Stimulated activated CD8-positive, alpha-beta memory T cell treated with anti-CD3 and anti-CD28 coated beads, Interleukin-4, amount 100 ng/mL, for 4 hours (primary cell): Measurements from ENCODE around the gene SYNGR1.
"Not testable (repeated sequence)": the region's sequence is repeated elsewhere in the genome, so short reads cannot be mapped to it uniquely, and the experiment has no call there.

Experiments used
- DNase-seq, 2 donors: peaks; one replicate each; pipeline ENCODE4 v3.0.0-alpha.2; 2020; ENCODE audit warnings: low read depth in 2 of 2, low spot score in 1 of 2

The SYNGR1 gene

DNA sequence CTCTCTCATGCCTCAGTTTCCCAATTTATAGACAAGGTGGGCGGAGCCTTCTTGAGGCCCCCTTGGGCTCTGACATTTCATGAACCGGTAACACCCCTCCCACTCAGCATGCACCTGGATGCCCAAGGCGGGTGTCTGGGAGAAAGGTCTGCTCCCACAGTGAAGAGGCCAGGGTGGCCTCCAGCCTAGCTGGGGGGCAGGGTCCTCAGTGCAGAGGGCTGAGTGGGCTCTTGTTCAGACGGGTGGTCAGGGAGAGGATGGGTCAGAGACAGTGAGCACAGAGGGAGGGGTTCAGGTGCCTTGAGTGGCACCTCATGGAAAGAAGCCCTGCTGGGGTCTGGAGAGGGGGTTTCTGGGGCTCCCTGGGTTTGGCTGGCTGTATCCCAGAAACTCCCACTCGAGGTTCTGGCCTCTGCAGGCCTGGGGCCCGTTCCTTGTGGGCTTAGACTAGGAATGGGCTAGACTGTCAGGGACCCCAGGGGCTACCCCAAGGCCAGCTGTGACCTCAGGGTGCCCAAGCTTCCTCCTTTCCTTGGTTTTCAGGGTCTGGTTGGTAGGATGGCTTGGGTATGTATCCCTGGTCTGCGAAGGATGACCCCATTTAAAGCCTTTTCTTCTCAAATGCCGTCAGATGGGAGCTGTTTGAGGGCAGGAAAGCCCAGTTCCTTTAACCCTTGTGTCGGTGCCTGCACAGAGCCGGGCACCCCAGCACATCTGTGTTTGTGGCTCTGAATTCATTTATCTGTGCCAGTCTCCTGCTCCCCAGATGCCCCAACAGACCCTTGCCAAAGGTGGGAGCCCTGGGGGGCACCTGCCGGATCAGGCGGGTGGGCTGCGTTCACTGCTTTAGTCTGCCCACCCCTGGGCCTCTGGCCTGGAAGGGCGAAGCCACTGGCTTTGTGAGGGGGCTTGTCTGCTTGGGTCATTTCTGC lies 1.2 kb downstream of the SYNGR1 start:
- DNase-seq, result no peak

DNA sequence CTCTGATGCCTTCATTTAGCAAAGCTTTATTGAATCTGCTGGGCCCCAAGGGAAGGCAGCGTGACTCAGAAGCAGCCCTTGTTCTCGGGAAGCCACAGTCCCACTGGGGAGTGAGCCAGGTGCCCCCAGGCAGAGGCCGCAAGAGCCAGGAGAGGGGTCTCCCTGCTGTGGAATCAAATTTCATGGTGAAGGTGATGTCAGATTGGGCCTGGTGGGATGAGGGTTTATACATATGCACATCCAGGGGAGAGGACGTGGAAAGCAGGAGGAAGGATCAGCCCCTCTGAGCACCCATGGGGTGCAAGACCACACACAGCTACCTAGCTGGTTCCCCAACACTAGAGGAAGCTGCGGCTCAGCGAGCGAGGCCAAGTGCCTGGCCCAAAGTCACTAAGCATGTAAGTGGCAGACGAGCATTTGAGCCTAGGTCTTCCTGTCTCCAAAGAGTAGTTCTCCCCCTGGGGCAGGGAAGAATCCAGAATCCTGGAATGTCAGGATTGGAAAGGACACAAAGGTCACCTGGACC lies 2.0 kb downstream of the SYNGR1 start:
- DNase-seq, result no peak

DNA sequence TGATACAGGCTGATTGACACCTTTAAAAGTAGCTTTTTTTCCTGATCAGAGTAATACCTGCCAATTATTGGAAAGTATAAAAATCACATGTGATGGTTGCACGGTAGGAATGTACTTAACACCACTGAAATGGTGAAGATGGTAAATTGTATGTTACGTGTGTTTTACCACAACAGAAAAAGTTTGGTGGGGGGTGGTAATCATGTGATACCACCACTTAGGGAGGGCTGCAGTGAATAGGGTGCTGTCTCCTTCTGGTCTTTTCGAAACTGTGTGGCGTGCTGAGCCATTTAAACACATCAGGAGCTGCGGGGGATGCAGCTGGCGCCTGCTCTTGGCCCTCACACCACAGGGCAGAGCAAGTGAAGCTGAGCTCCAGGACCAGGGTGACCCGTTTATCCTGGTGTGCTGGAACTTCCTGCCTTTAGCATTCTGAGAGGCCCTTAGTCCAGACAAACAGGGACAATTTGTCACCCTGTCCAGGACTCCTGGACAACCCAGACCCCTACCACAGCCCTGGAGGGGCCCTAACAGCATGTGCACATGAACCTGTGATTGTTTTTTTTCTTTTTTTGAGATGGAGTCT lies 2.6 kb downstream of the SYNGR1 start:
- DNase-seq, result no peak

DNA sequence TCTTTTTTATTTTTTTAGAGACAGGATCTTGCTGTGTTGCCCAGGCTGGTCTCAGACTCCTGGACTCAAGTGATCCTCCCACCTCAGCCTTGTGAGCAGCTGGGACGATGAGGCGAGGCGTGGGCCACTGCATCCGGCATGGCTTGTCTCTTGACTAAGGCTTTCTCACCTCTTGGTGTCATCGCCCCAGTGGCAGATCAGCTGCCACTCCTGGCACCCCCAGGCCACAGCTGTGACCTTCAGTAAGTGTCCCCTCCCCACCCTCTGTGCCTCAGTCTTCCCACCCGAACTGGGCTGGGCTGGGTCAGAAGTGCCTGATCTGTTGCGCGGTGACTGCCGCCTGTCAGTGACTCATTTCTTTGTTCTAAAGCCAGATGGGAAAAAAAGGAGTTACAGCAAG lies 3.6 kb downstream of the SYNGR1 start:
- DNase-seq, result no peak

DNA sequence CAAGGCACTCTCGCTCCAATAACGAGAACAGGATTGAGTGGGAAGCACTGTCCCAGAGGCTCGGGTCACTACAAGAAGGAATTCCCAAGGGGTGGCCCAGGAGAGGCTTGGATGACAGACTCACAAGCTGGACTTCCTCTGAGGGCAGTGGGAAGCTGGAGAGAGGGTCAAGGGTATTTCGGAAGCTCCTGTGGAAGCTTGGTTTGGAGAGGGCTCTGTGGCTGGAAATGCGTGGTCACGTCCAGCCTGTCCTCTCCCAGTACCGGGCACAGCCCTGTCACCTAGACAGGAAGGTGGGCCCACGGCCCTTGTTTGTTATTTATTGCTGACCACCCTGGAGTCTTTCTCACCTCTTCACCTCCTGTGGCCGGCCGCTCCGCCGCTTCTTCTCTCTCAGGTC lies 5.3 kb downstream of the SYNGR1 start:
- no peak for DNase-seq

DNA sequence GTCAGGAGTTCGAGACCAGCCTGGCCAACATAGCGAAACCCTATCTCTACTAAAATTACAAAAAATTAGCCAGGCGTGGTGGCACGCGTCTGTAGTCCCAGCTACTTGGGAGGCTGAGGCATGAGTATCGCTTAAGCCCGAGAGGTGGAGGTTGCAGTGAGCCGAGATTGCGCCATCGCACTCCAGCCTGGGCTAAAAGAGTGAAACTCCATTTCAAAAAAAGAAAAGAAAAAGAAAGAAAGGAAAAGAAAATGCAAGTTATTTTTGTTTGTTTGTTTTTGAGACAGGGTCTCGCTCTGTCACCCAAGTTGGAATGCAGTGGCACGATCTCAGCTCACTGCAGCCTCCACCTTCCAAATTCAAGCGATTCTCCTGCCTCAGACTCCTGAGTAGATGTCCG lies 6.0 kb downstream of the SYNGR1 start:
- DNase-seq, result not testable (repeated sequence)

DNA sequence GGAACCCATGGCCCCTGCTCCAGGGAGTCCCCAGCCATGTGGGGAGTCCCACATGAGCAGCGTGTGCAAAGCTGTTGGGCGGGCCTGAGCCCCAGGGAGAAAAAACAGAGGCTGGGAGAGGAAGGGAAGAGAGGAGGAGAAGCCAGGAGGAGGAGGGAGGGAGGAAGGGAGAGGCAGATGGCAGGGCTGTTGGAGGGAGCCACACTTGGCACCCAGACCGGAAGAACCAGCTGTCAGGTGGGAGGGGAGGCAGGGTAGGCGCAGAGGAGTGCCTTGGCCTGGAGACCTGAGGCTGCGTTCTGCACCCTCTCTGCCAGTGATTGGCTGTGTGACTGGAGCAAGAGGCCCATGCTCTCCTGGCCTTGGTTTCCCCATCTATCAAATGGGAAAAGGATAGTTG lies 6.7 kb downstream of the SYNGR1 start:
- DNase-seq, result no peak

DNA sequence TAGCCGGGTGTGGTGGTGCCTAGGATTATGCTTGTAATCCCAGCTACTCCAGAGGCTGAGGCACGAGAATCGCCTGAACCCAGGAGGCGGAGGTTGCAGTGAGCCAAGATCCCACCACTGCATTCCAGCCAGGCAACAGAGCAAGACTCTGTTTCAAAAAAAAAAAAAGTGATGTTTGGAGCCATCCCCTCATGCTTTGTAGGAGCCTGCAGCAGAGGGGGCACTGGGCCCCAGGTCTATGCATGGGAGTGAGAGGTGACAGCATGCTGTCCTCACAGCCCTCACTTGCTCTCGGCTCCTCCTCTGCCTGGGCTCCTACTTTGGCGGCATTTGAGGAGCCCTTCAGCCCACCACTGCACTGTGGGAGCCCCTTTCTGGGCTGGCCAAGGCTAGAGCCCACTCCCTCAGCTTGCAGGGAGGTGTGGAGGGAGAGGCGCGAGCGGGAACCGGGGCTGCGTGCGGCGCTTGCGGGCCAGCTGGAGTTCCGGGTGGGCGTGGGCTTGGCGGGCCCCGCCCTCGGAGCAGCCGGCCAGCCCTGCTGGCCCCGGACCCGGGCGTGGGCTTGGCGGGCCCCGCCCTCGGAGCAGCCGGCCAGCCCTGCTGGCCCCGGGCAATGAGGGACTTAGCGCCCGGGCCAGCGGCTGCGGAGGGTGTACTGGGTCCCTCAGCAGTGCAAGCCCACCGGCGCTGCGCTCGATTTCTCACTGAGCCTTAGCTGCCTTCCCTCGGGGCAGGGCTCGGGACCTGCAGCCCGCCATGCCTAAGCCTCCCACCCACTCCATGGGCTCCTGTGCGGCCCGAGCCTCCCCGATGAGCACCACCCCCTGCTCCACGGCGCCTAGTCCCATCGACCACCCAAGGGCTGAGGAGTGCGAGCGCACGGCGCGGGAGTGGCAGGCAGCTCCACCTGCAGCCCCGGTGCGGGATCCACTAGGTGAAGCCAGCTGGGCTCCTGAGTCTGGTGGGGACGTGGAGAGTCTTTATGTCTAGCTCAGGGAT lies 7.6 kb downstream of the SYNGR1 start:
- DNase-seq, result not testable (repeated sequence)

DNA sequence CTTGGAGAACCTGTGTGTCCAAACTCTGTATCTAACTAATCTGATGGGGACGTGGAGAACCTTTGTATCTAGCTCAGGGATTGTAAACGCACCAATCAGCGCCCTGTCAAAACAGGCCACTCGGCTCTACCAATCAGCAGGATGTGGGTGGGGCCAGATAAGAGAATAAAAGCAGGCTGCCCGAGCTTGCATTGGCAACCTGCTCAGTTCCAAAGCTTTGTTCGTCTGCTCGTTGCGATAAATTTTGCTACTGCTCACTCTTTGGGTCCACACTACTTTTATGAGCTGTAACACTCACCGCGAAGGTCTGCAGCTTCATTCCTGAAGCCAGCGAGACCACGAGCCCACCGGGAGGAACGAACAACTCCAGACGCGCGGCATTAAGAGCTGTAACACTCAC lies 8.4 kb downstream of the SYNGR1 start:
- DNase-seq, result not testable (repeated sequence)

DNA sequence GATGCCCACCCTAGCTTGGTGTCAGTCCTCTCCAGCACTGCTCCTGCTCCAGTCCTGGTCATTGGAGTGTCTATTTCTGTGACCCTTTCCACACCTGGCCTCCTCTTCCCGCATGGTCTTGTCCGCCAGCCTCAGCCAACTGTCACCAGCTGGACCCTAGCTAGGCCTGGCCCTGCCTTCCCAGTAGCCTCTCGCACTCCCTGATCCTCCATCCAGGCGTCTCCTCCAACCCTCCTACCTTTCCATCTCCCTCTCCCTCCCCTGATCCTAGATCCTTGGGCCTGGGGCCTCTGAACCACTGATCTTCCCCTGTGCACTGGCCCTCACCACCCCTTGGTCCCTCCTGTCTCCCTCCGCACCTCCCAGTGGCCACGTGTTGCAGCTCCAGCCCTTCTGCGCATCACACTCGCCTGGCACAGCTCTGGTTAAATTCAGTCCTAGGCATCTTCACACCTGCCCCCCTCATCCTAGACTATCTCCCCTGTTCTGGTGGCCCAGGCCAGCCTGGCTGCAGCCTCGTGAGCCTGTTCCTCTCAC lies 9.9 kb downstream of the SYNGR1 start:
- DNase-seq, result no peak

DNA sequence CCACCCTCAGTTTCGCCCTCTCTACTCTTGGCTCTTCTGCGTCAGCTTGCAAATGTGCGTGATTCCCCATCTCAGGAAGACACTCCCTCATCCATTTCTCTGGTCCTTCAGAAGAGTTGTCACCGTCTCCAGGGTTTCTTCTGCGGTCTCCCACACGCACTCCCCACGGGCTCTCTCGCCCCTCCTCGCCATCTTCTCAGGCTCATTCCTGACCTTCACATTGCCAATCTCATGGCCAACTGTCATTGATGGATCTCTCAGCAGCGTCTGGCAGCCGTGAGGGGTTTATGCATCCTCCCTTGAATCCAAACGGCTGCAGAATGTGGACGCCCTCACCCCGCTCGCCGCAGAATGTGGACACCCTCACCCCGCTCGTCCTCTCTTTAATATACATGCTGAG lies 10.5 kb downstream of the SYNGR1 start:
- DNase-seq, result no peak

DNA sequence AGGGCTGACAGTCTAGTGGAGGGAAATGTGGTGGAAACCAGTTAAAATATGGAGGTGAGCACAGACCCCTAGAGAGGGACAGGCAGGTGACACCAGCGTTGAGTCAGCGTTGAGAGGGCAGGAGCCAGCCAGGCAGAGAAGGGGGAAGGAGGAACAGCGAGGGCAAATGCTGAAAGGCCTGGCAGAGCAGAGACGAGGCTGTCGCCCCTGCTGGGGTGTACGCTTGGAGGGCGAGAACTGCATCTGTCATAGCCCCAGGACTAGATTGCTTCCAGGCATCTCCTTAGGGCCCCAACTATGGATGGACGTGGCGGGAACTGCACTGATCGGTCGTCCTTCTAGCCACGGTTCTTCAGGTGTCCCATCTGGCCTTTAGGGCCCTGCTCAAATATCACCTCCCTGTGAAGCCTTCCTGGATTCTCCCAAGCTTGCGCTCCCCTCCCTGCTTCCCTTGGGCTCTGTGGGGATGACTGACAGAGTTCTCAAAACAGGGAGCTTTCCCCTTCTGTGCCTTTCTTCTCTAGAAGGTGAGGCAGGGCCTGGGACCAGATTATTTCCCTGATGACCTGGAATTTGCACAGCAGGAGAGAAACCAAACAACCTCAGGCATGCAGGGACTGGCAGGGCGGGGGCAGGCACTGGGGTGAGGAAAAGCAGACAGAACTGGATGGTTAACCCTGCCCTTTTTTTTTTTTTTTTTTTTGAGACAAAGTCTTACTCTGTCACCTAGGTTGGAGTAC lies 11.1 kb downstream of the SYNGR1 start:
- no peak for DNase-seq

DNA sequence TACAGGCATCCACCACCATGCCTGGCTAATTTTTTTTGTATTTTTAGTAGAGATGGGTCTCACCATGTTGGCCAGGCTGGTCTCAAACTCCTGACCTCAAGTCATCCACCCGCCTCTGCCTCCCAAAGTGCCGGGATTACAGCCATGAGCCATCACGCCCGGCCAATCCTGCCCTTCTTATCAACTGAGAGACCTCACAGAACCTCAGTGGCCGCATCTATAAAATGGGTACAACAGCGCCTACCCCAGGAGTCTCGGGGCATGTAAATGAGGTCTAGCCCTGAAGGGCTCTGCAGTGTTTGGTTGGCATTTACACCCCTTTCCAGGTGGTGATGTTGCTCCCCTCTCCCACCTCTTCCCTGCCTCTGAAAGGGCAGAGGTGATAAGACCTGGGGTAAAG lies 11.7 kb downstream of the SYNGR1 start:
- DNase-seq, result no peak

DNA sequence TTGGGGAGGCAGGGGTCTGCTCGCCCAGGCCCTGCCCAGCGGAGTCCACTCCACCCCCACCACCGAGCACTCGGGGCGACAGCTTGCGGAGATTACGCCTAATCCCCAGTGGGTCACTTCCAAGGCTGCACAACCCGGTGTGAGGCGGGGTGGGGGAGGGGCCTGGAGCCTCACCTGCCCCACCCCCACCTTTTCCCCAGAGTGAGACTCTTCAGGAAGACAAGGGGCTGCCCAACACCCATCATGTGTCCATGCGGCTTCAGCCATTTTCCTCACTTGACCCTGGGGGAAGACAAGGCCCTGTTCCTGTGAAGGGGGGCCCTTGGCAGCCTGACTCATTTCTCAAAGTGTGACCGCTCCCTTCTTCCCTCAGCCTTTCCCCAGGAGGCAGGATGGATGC lies 12.5 kb downstream of the SYNGR1 start:
- no peak for DNase-seq

DNA sequence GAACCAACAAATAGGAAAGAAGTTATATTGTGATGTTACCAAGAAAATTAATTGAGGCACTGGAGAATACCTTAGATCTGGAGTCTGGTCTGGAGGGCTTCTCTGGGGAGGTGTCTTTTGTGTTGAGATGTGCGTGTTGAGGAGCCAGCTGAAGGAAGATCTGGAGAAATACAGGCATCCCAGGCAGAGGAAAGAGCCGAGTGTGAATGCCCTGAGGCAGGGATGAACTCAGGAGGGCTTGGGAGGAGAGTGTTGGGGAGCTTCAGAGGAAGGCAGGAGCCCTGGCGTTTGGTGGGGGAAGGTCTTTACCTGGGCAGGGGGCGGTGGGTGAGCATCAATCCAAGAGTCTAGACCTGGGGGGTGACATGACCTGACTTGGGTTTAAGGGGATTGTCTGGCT lies 13.1 kb downstream of the SYNGR1 start:
- no peak for DNase-seq

DNA sequence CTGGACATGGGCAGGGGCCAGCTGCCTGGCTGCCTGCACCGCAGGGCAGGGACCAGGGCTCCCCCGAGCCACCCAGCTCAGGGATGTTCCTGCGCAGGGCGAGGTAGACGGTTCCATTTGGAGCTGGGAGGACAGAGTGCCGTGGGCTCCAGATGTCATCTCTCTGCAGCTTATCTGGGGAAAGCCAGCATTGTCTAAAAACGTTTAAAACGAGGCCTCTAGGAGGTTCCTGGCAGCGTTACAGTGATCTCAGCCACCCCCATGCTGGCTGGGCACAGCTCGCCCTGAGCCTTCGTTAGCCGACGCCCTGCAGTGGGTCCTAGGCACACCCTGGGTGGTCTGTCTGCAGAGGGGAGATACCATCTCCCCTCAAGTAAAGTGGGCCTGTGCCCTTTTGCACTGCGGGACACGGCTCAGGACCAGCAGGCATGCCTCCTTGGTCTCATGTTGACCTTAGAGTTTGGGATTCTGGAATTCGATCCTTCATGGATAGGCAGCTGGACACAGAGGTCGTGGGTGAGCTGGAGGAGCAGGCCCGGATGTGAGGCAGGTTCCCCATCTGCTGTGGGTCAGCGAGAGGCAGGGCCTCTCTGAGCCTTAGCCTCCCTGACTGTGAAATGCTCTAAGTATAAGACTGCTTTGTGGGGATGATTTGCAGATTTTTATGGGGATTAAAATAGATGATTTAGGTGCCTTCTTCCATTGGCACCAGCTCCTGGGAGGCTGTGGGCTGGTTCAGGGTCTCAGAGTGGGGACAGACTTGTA lies 14.1 kb downstream of the SYNGR1 start:
- no peak for DNase-seq

DNA sequence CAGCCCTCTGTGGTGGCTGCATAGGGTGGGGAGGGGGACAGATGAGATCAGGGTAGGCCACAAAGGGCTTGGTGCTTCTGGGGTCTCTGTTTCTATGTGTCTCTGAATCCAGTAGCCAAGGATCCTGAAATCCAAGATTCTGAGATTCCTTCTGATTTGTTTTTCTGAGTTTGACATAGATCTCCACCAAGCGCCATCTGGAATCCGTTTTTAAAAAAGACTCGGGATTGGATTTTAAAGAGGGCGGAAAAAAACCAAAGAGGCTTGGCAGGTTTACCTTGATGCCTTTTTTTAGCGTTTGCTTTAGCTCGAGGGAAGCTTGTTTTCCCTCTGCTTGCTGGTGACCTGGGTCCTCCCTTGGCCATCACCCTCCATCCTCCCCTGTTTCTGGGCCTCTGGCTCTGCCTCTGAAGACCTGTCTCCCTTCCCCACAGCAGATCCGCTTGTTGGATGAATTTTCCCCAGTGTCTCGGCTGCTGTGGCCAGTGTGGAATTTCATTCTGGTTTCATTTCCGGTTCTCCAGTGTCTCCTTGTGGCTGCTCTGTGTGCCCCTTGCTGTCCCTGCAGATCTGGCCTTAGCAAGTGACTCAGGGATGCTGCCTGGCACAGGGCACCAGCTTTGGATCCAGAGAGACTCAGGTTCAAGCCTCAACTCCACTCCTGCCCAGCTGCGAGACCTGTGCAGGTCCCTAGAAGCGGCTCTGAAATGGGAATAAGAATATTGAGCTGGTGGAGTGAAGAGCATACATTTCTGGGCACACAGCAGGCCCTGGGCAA lies 15.1 kb downstream of the SYNGR1 start:
- no peak for DNase-seq

DNA sequence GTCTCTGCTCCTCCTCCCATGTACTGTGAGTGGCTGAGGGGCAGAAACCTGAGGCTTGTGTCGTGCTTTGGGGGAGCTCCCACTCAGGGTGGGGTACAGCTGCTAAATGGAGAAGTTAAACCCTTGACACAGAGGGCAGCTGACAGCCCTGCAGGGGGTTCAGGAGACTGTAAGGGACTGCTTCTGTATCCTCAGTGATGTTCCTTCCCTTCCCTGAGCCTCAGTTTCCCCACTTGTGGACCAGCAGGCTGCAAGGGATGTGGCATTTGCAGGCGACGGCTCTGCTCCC lies 15.6 kb downstream of the SYNGR1 start:
- DNase-seq, result no peak

DNA sequence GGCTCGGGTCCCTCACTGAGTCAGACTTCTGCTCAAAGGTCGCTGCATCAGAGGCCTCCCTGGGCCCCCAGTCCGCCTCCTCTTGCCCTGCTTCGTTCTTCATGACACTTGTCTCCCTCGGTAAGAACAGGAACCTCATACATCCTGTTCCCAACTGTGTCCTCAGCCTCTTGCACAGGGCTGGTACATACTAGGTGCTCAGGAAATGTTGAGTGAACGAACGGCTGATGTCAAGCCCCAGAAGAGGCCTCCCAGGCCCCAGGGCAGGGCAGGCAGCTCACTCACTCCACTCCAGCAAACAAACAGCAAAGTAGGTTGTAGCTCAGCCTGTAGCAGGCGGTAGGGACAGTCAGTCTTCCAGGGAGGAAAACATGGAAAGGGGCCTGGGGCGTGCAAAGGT lies 17.2 kb downstream of the SYNGR1 start:
- DNase-seq, result no peak
